ENCODE results near the gene PDLIM3. TPM values are rescaled to one million over a fixed set of nuclear protein-coding genes. Genes with fewer than 3 reads are reported as not detected.
"Not testable (repeated sequence)": the region's sequence is repeated elsewhere in the genome, so short reads cannot be mapped to it uniquely, and the experiment has no call there.

The PDLIM3 gene
- total RNA-seq, 1 donor from 2014 or later: 24.4 TPM

- H3K4me3 ChIP-seq: no peak overlapping the region
- DNase-seq (no peak), ATAC-seq (peak; percentile 56)
- H3K27ac ChIP-seq: peak overlapping the region; percentile 52
- TF ChIP-seq CTCF (IDR thresholded peaks at IDR 0.05): no peak
- peaks cover 10% of the 10 kb centered on the region for H3K4me1 ChIP-seq
- H3K9me3 ChIP-seq: no peaks in the 10 kb centered on the region
- no peaks in the 10 kb centered on the region for H3K27me3 ChIP-seq
- H3K36me3 ChIP-seq: no peaks in the 10 kb centered on the region
- intact Hi-C loops (cut with DNase I): no loop called here
These were observed 21.7 kb downstream of the PDLIM3 start for GRCh38 chr4:185513489-185514181.

GRCh38 chr4:185512516-185512915 lies 22.8 kb downstream of the PDLIM3 start:
- no peaks in the 10 kb centered on the region for H3K27me3 ChIP-seq
- no peak overlapping the region for H3K4me3 ChIP-seq
- no peak overlapping the region for H3K27ac ChIP-seq
- ATAC-seq (no peak), DNase-seq (no peak)
- H3K9me3 ChIP-seq: no peaks in the 10 kb centered on the region
- TF ChIP-seq CTCF (IDR thresholded peaks at IDR 0.05): no peak
- H3K4me1 ChIP-seq: peaks cover 10% of the 10 kb centered on the region
- no peaks in the 10 kb centered on the region for H3K36me3 ChIP-seq
- intact Hi-C loops (cut with DNase I): no loop called here

- H3K9me3 ChIP-seq; DNase-seq; H3K27me3 ChIP-seq; H3K27ac ChIP-seq; intact Hi-C loops (cut with DNase I); H3K4me3 ChIP-seq; H3K36me3 ChIP-seq; ATAC-seq: not testable (repeated sequence)
- peaks cover 10% of the 10 kb centered on the region for H3K4me1 ChIP-seq
These were observed 24.1 kb downstream of the PDLIM3 start for GRCh38 chr4:185511243-185511642.

GRCh38 chr4:185510806-185511205 lies 24.5 kb downstream of the PDLIM3 start:
- TF ChIP-seq CTCF (IDR thresholded peaks at IDR 0.05): no peak
- Histone ChIP-seq H3K27me3 (no peaks in the 10 kb centered on the region), H3K4me3 (no peak overlapping the region), H3K36me3 (no peaks in the 10 kb centered on the region), H3K9me3 (no peaks in the 10 kb centered on the region), H3K4me1 (peaks cover 10% of the 10 kb centered on the region), H3K27ac (no peak overlapping the region)
- no peak for ATAC-seq
- intact Hi-C loops (cut with DNase I): no loop called here
- no peak for DNase-seq

- H3K27me3 ChIP-seq: no peaks in the 10 kb centered on the region
- intact Hi-C loops (cut with DNase I): no loop called here
- no peak overlapping the region for H3K4me3 ChIP-seq
- peak; percentile 78 for ATAC-seq
- peaks cover 3% of the 10 kb centered on the region for H3K4me1 ChIP-seq
- H3K27ac ChIP-seq: no peak overlapping the region
- no peaks in the 10 kb centered on the region for H3K36me3 ChIP-seq
- no peaks in the 10 kb centered on the region for H3K9me3 ChIP-seq
- DNase-seq: no peak
- TF ChIP-seq CTCF (IDR thresholded peaks at IDR 0.05): no peak
These were observed 27.1 kb downstream of the PDLIM3 start for GRCh38 chr4:185508181-185508580.

- Histone ChIP-seq H3K27ac (no peak overlapping the region), H3K4me3 (no peak overlapping the region), H3K4me1 (no peaks in the 10 kb centered on the region), H3K9me3 (no peaks in the 10 kb centered on the region), H3K36me3 (no peaks in the 10 kb centered on the region), H3K27me3 (no peaks in the 10 kb centered on the region)
- TF ChIP-seq CTCF (IDR thresholded peaks at IDR 0.05): no peak
- no peak for ATAC-seq
- intact Hi-C loops (cut with DNase I): no loop called here
- no peak for DNase-seq
These were observed 28.9 kb downstream of the PDLIM3 start for GRCh38 chr4:185506422-185506821.
